SK-N-SH (cell line): ENCODE measurements around the gene ARHGEF40. TPM values are rescaled to one million over a fixed set of nuclear protein-coding genes. Genes with fewer than 3 reads are reported as not detected.
"Not testable (repeated sequence)": the region's sequence is repeated elsewhere in the genome, so short reads cannot be mapped to it uniquely, and the experiment has no call there.

Source experiments
- CTCF ChIA-PET: fragments of 300-600, 350-600 bp; formaldehyde crosslinking; extraction: SDS; loops from one replicate; lab custom pipeline; 2021; lab: Yijun Ruan, JAX
- POLR2A ChIA-PET: fragments of 350-600 bp; sonication (Branson Sonifier 250); formaldehyde crosslinking; extraction: SDS; loops from one replicate; lab custom pipeline; 2020; ENCODE audit warnings: antibody characterized with exemption, inconsistent platforms; lab: Yijun Ruan, JAX
- DNase-seq: peaks from one replicate; pipeline ENCODE4 v3.0.0; 2012
- H2AFZ ChIP-seq: fragments of 200-600 bp; sonication (generic); 2 replicates; pipeline ENCODE4 v1.8.1; 2016; ENCODE audit warnings: antibody characterized with exemption, mild to moderate bottlenecking, low read depth
- H3F3A ChIP-seq: fragments of 200-600 bp; sonication (generic); replicated peaks from 2 replicates; pipeline ENCODE3; 2016; ENCODE audit warnings: antibody characterized with exemption, mild to moderate bottlenecking; ENCODE audit not compliant: insufficient read depth
- H3K27ac ChIP-seq, 2 experiments: fragments of 200-500 bp in 1 of 2; fragments of 200-600 bp in 1 of 2; sonication (Bioruptor generic) in 1 of 2; sonication (generic), shearing (Covaris generic) in 1 of 2; 2 replicates each; pipeline versions ENCODE4 v1.5.1 to v1.6.1; 2014 to 2016; ENCODE audit warnings: low read depth in 2 of 2, inconsistent platforms in 1 of 2, low read length in 1 of 2, mild to moderate bottlenecking in 1 of 2, mixed read lengths in 1 of 2
- H3K27me3 ChIP-seq: fragments of 200-600 bp; sonication (generic), shearing (Covaris generic); 2 replicates; pipeline ENCODE4 v1.6.1; 2016; ENCODE audit warnings: mixed run types; ENCODE audit not compliant: insufficient read depth
- H3K36me3 ChIP-seq, 2 experiments: fragments of 200-500 bp in 1 of 2; fragments of 200-600 bp in 1 of 2; sonication (Bioruptor generic) in 1 of 2; sonication (generic) in 1 of 2; replicated peaks in 1 of 2; 2 replicates each; pipeline versions ENCODE3 to v1.5.1; 2014 to 2016; ENCODE audit warnings: low read length in 1 of 2, mild to moderate bottlenecking in 1 of 2; ENCODE audit not compliant: insufficient read depth in 2 of 2, control insufficient read depth in 1 of 2
- H3K4me1 ChIP-seq, 2 experiments: fragments of 200-500 bp in 1 of 2; fragments of 200-600 bp in 1 of 2; sonication (Bioruptor generic) in 1 of 2; sonication (generic), shearing (Covaris generic) in 1 of 2; 2 replicates each; pipeline versions ENCODE4 v1.5.1 to v1.6.1; 2014 to 2016; ENCODE audit warnings: low read depth in 1 of 2, low read length in 1 of 2, mixed run types in 1 of 2; ENCODE audit not compliant: insufficient read depth in 2 of 2, control insufficient read depth in 1 of 2
- H3K4me2 ChIP-seq: fragments of 200-600 bp; sonication (generic), shearing (Covaris generic); 2 replicates; pipeline ENCODE4 v1.6.1; 2017; ENCODE audit warnings: mixed run types
- H3K4me3 ChIP-seq, 2 experiments: fragments of 200-500 bp in 1 of 2; fragments of 200-600 bp in 1 of 2; sonication (Bioruptor generic) in 1 of 2; sonication (generic), shearing (Covaris generic) in 1 of 2; 2 replicates each; pipeline versions ENCODE4 v1.5.1 to v1.8.1; 2014 to 2016; ENCODE audit warnings: low read depth in 2 of 2, inconsistent platforms in 1 of 2, low read length in 1 of 2, mild to moderate bottlenecking in 1 of 2, mixed read lengths in 1 of 2, moderate library complexity in 1 of 2
- H3K79me2 ChIP-seq: fragments of 200-600 bp; sonication (generic); 2 replicates; pipeline ENCODE4 v1.8.1; 2017; ENCODE audit warnings: mild to moderate bottlenecking; ENCODE audit not compliant: insufficient read depth
- H3K9ac ChIP-seq: fragments of 200-600 bp; sonication (generic); 2 replicates; pipeline ENCODE4 v1.6.1; 2017; ENCODE audit warnings: mixed run types
- H3K9me2 ChIP-seq: fragments of 200-600 bp; sonication (generic); 2 replicates; pipeline ENCODE4 v1.6.1; 2017; ENCODE audit warnings: mixed run types
- H3K9me3 ChIP-seq: fragments of 200-600 bp; sonication (generic); 2 replicates; pipeline ENCODE4 v1.6.1; 2017; ENCODE audit warnings: mixed run types, mild to moderate bottlenecking, moderate library complexity
- H4K20me1 ChIP-seq: fragments of 200-600 bp; sonication (generic); 2 replicates; pipeline ENCODE4 v1.6.1; 2017; ENCODE audit warnings: mild to moderate bottlenecking, mixed run types; ENCODE audit not compliant: insufficient read depth
- CHD2 ChIP-seq: fragments of 150-350 bp; IDR thresholded peaks from 2 replicates; pipeline ENCODE4 v1.6.1; 2018; ENCODE audit warnings: low read length; ENCODE audit not compliant: partially characterized antibody
- CTCF ChIP-seq: fragments of 200-600 bp; sonication (generic); IDR thresholded peaks from 2 replicates; pipeline ENCODE4 v1.6.1; 2017; ENCODE audit warnings: antibody characterized with exemption, mild to moderate bottlenecking, moderate library complexity
- EP300 ChIP-seq, 2 experiments: IDR thresholded peaks; 2 replicates each; pipeline versions ENCODE4 v1.4.0 to v1.6.1; 2012; ENCODE audit warnings: borderline replicate concordance in 1 of 2, low read depth in 1 of 2, low read length in 1 of 2
- EZH2phosphoT487 ChIP-seq: fragments of 200-600 bp; sonication (generic); IDR thresholded peaks from 2 replicates; pipeline ENCODE4 v1.6.1; 2017; ENCODE audit warnings: low read depth, mixed run types, mild to moderate bottlenecking, antibody characterized with exemption, moderate library complexity, borderline replicate concordance
- FOXJ3 ChIP-seq: sonication (generic); formaldehyde crosslinking; IDR thresholded peaks from 2 replicates; pipeline ENCODE4 v1.5.1; 2020; ENCODE audit warnings: mild to moderate bottlenecking, missing genetic modification reagents
- IRF3 ChIP-seq: fragments of 150-350 bp; IDR thresholded peaks from 2 replicates; pipeline ENCODE4 v1.6.1; 2016; ENCODE audit warnings: mild to moderate bottlenecking, low read depth, low read length
- MAX ChIP-seq: IDR thresholded peaks from 2 replicates; pipeline ENCODE4 v1.4.0; 2012; ENCODE audit warnings: low read depth
- MEF2A ChIP-seq: IDR thresholded peaks from 2 replicates; pipeline ENCODE4 v1.4.0; 2012; ENCODE audit warnings: low read depth, borderline replicate concordance
- POLR2AphosphoS5 ChIP-seq: IDR thresholded peaks from 2 replicates; pipeline ENCODE4 v1.6.1; 2012; ENCODE audit warnings: low read depth, low read length
- RCOR1 ChIP-seq: fragments of 150-350 bp; IDR thresholded peaks from 2 replicates; pipeline ENCODE4 v1.6.1; 2017; ENCODE audit warnings: antibody characterized with exemption, low read length
- TAF1 ChIP-seq: IDR thresholded peaks from 2 replicates; pipeline ENCODE4 v1.6.1; 2012; ENCODE audit warnings: low read depth, mild to moderate bottlenecking, low read length, moderate library complexity, borderline replicate concordance
- TCF12 ChIP-seq: IDR thresholded peaks from 2 replicates; pipeline ENCODE4 v1.4.0; 2012
- TEAD4 ChIP-seq: IDR thresholded peaks from 2 replicates; pipeline ENCODE4 v1.4.0; 2012; ENCODE audit warnings: mild to moderate bottlenecking, borderline replicate concordance; ENCODE audit not compliant: insufficient read depth
- USF1 ChIP-seq: IDR thresholded peaks from 2 replicates; pipeline ENCODE4 v1.4.0; 2012; ENCODE audit warnings: low read depth, borderline replicate concordance
- ZBTB33 ChIP-seq: IDR thresholded peaks from 2 replicates; pipeline ENCODE4 v1.4.0; 2012; ENCODE audit warnings: low read depth, borderline replicate concordance
- WGBS: methylation state at CpG from one replicate; pipeline ENCODE4 v1.1.6; 2017; ENCODE audit warnings: low lambda C conversion rate; 5-methylcytosine and 5-hydroxymethylcytosine counted together
- polyA plus RNA-seq, 3 experiments: library from polyadenylated mRNA; depleted of rRNA; stranded (reverse); fragments of >200 nt; gene quantifications; 2 replicates each; pipeline ENCODE4 v1.2.3, GENCODE V29; 2012

Gene ARHGEF40
- polyA plus RNA-seq, 1 of the 3 experiments (the other 2 are of a cell fraction), result 58.8 TPM

GRCh38 chr14:21040370-21040925 lies 29.7 kb upstream of the ARHGEF40 start (continued):
- TF ChIP-seq USF1, result no peak
- no peak for TF ChIP-seq CHD2
- TF ChIP-seq TAF1, result no peak

- H3K36me3 ChIP-seq, H3K4me3 ChIP-seq, H3K27me3 ChIP-seq, H3K9me2 ChIP-seq, H3K9ac ChIP-seq, H4K20me1 ChIP-seq, H3K79me2 ChIP-seq, H3K9me3 ChIP-seq, H3K4me2 ChIP-seq, H2AFZ ChIP-seq, DNase-seq, H3K27ac ChIP-seq, H3F3A ChIP-seq: not testable (repeated sequence)
- ChIA-PET CTCF (interaction anchor here (0.8 to 7.0 kb wide), 15 partner anchors 7 to 71 kb away, joined by 3 to 248 read pairs (median 8); partner anchors contain the start of genes NDRG2, SLC39A2 and TPPP2), POLR2A (interaction anchor here (2.2 kb wide), 1 partner anchor 26 kb away, joined by 9 read pairs; no protein-coding TSS in a partner anchor)
- WGBS, result 66% methylated on average over 3 of the region's 3 CpGs
- H3K4me1 ChIP-seq, result peaks cover 13 to 20% of the 10 kb centered on the region in 2 experiments; a peak in 3 of 4 replicates
Measured at GRCh38 chr14:21040941-21041340, 29.2 kb upstream of the ARHGEF40 start.

GRCh38 chr14:21041676-21042433 lies 28.2 kb upstream of the ARHGEF40 start, which contains the start of gene RNASE7:
Gene RNASE7 (plus strand): TSS chr14:21042362. CDS start chr14:21042993, 631 bp downstream.
- WGBS, result 57% methylated on average over 10 of the region's 11 CpGs
- no peaks in the 10 kb centered on the region for H3K36me3 ChIP-seq
- H3K9me3 ChIP-seq, result no peaks in the 10 kb centered on the region
- ChIA-PET CTCF (interaction anchor here (3.2 to 7.0 kb wide), 3 partner anchors 24 to 62 kb away, joined by 22 to 248 read pairs (median 25); partner anchors contain the start of gene NDRG2), POLR2A (interaction anchor here (2.2 kb wide), 1 partner anchor 27 kb away, joined by 9 read pairs; no protein-coding TSS in a partner anchor)
- no peak within 1 kb of the TSS for H3K9ac ChIP-seq
- no peak within 1 kb of the TSS for H3K27ac ChIP-seq
- DNase-seq, result no peak
- H3K4me2 ChIP-seq, result no peak within 1 kb of the TSS
- H3F3A ChIP-seq, result no peaks in the 10 kb centered on the region
- H2AFZ ChIP-seq, result no peak within 1 kb of the TSS
- no peaks in the 10 kb centered on the region for H3K79me2 ChIP-seq
- H3K4me3 ChIP-seq, result no peak within 1 kb of the TSS
- H3K9me2 ChIP-seq, result no peaks in the 10 kb centered on the region
- peaks cover 13 to 20% of the 10 kb centered on the region in 2 experiments; a peak in 3 of 4 replicates for H3K4me1 ChIP-seq
- H4K20me1 ChIP-seq, result no peaks in the 10 kb centered on the region
- no peaks in the 10 kb centered on the region for H3K27me3 ChIP-seq
- peak; percentile 40; the same call in 1 of the 2 replicates for TF ChIP-seq USF1
- TF ChIP-seq IRF3, result no peak
- TF ChIP-seq EZH2phosphoT487, result no peak
- TF ChIP-seq MAX, result peak; percentile 83
- TF ChIP-seq EP300 (IDR thresholded peaks at IDR 0.05; ENCODE audit: borderline replicate concordance in 1 of 2, low read depth in 1 of 2, low read length in 1 of 2), result no peak
- no peak for TF ChIP-seq FOXJ3 (CRISPR knock-in tag)
- no peak for TF ChIP-seq ZBTB33
- no peak for TF ChIP-seq CTCF
- TF ChIP-seq MEF2A, result no peak
- TF ChIP-seq TCF12, result peak; percentile 57; the same call in 1 of the 2 replicates
- no peak for TF ChIP-seq RCOR1
- TF ChIP-seq TEAD4, result no peak
- no peak for TF ChIP-seq POLR2AphosphoS5
